ENCODE measurements around the gene KPNA1.

DNA sequence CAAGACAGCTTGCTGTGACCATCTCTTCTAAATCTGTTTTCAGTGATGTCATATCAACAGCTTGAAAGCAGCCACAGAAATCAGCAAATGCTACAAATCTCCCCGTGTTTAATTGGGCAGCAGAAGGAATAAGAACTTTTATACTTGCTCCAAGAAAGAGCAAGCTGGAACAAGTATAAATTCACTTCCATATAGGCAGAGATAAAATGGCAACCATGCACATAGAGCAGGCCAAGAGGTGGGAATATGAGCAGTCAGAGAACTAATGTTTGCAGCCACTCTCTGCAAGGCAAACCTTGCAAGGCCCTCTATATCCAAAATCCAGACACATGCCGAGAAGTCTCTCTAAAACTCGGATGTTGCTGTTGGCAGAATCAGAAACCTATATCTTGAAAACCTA, 33.3 kb upstream of the KPNA1 start:
- TF ChIP-seq, protein P1, sequence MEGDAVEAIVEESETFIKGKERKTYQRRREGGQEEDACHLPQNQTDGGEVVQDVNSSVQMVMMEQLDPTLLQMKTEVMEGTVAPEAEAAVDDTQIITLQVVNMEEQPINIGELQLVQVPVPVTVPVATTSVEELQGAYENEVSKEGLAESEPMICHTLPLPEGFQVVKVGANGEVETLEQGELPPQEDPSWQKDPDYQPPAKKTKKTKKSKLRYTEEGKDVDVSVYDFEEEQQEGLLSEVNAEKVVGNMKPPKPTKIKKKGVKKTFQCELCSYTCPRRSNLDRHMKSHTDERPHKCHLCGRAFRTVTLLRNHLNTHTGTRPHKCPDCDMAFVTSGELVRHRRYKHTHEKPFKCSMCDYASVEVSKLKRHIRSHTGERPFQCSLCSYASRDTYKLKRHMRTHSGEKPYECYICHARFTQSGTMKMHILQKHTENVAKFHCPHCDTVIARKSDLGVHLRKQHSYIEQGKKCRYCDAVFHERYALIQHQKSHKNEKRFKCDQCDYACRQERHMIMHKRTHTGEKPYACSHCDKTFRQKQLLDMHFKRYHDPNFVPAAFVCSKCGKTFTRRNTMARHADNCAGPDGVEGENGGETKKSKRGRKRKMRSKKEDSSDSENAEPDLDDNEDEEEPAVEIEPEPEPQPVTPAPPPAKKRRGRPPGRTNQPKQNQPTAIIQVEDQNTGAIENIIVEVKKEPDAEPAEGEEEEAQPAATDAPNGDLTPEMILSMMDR (conservative IDR thresholded peaks at IDR 0.05; ENCODE audit: low read depth in 2 of 2) = no peak
- TF ChIP-seq POLR2AphosphoS5 (IDR thresholded peaks at IDR 0.05; ENCODE audit: low read depth) = no peak
- TF ChIP-seq, protein P2, sequence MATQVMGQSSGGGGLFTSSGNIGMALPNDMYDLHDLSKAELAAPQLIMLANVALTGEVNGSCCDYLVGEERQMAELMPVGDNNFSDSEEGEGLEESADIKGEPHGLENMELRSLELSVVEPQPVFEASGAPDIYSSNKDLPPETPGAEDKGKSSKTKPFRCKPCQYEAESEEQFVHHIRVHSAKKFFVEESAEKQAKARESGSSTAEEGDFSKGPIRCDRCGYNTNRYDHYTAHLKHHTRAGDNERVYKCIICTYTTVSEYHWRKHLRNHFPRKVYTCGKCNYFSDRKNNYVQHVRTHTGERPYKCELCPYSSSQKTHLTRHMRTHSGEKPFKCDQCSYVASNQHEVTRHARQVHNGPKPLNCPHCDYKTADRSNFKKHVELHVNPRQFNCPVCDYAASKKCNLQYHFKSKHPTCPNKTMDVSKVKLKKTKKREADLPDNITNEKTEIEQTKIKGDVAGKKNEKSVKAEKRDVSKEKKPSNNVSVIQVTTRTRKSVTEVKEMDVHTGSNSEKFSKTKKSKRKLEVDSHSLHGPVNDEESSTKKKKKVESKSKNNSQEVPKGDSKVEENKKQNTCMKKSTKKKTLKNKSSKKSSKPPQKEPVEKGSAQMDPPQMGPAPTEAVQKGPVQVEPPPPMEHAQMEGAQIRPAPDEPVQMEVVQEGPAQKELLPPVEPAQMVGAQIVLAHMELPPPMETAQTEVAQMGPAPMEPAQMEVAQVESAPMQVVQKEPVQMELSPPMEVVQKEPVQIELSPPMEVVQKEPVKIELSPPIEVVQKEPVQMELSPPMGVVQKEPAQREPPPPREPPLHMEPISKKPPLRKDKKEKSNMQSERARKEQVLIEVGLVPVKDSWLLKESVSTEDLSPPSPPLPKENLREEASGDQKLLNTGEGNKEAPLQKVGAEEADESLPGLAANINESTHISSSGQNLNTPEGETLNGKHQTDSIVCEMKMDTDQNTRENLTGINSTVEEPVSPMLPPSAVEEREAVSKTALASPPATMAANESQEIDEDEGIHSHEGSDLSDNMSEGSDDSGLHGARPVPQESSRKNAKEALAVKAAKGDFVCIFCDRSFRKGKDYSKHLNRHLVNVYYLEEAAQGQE (IDR thresholded peaks at IDR 0.05; ENCODE audit: unreplicated experiment) = no peak
- TF ChIP-seq ZNF114 (CRISPR knock-in tag; IDR thresholded peaks at IDR 0.05) = no peak

Data from GM23338 (cell line).